A673 (cell line): ENCODE data around the gene VPS13D. TPM values are rescaled to one million over a fixed set of nuclear protein-coding genes. Genes with fewer than 3 reads are reported as not detected.

Experiments
- BruUV-seq: library from RNA; stranded (reverse); fragments of 400-500 nt; replicated peaks from 2 replicates; lab custom pipeline; 2021; lab: Mats Ljungman, UMichigan
- CTCF ChIA-PET: fragments of 300-600 bp; sonication (Branson Sonifier 250); formaldehyde crosslinking; loops from one replicate; lab custom pipeline; 2022; ENCODE audit warnings: antibody characterized with exemption; lab: Charles Lee
- POLR2A ChIA-PET: fragments of 300-600 bp; sonication (Branson Sonifier 250); formaldehyde crosslinking; loops from one replicate; lab custom pipeline; 2022; ENCODE audit warnings: antibody characterized with exemption; ENCODE audit not compliant: low non-redundant PET; lab: Charles Lee
- DNase-seq: peaks from one replicate; pipeline ENCODE4 v3.0.0-alpha.2; 2015; ENCODE audit warnings: low spot score
- H3K27ac ChIP-seq: fragments of 200-600 bp; sonication (generic); 2 replicates; pipeline ENCODE4 v1.5.1; 2016; ENCODE audit warnings: mixed run types, low read depth, mild to moderate bottlenecking, mixed read lengths, antibody characterized with exemption, low read length; ENCODE audit not compliant: poor library complexity, severe bottlenecking
- H3K27me3 ChIP-seq: fragments of 200-600 bp; sonication (generic); replicated peaks from 2 replicates; pipeline ENCODE4 v1.6.1; 2017; ENCODE audit warnings: mixed run types, low read depth, mild to moderate bottlenecking, mixed read lengths, antibody characterized with exemption, low read length; ENCODE audit not compliant: insufficient read depth, poor library complexity
- H3K36me3 ChIP-seq: fragments of 200-600 bp; sonication (generic); 2 replicates; pipeline ENCODE4 v1.6.1; 2016; ENCODE audit warnings: mixed run types, mild to moderate bottlenecking, mixed read lengths, antibody characterized with exemption, low read length; ENCODE audit not compliant: insufficient read depth, poor library complexity, severe bottlenecking
- H3K4me1 ChIP-seq: fragments of 200-600 bp; sonication (generic); 2 replicates; pipeline ENCODE4 v1.6.1; 2017; ENCODE audit warnings: mixed run types, mild to moderate bottlenecking, mixed read lengths, antibody characterized with exemption, low read length; ENCODE audit not compliant: insufficient read depth, poor library complexity, severe bottlenecking
- H3K4me3 ChIP-seq: fragments of 200-600 bp; sonication (generic); 2 replicates; pipeline ENCODE4 v1.5.1; 2016; ENCODE audit warnings: low read depth, mixed run types, mild to moderate bottlenecking, mixed read lengths, low read length; ENCODE audit not compliant: poor library complexity, severe bottlenecking
- H3K9me3 ChIP-seq: fragments of 200-600 bp; sonication (generic); 2 replicates; pipeline ENCODE4 v1.6.1; 2016; ENCODE audit warnings: mixed run types, low read depth, mild to moderate bottlenecking, mixed read lengths, antibody characterized with exemption, low read length; ENCODE audit not compliant: poor library complexity, severe bottlenecking
- EZH2 ChIP-seq: fragments of 200-600 bp; sonication (generic); IDR thresholded peaks from 2 replicates; pipeline ENCODE4 v1.6.1; 2017; ENCODE audit warnings: borderline replicate concordance, low read depth, mild to moderate bottlenecking, mixed read lengths, antibody characterized with exemption, low read length; ENCODE audit not compliant: poor library complexity, severe bottlenecking
- intact Hi-C: fragments of 100-400 bp; cut with micrococcal nuclease; formaldehyde crosslinking; loops from one replicate; pipeline ENCODE4 v1.10.0; 2022; ENCODE audit not compliant: unreplicated experiment
- total RNA-seq: library from RNA; stranded (reverse); gene quantifications from 2 replicates; pipeline ENCODE4 v1.2.3, GENCODE V29; 2021
- TF ChIP-seq, protein P1 (sequence below): fragments of 300-800, 200-600 bp; sonication (generic); conservative IDR thresholded peaks from 2 replicates; pipeline ENCODE4 v1.5.1; 2017; ENCODE audit warnings: low read depth, mild to moderate bottlenecking, antibody characterized with exemption, low read length, moderate library complexity, mixed read lengths

Gene VPS13D
- total RNA-seq, 1 experiment from 2014 or later, result 32.5 TPM

GRCh38 chr1:12435639-12436344 lies 206.0 kb downstream of the VPS13D start:
- no TSS peak for BruUV-seq
- Histone ChIP-seq H3K4me3 (no peak overlapping the region), H3K27ac (peak overlapping the region; percentile 27), H3K4me1 (peaks cover 34% of the 10 kb centered on the region), H3K9me3 (no peaks in the 10 kb centered on the region), H3K27me3 (no peaks in the 10 kb centered on the region), H3K36me3 (no peaks in the 10 kb centered on the region)
- peak; percentile 85 for DNase-seq
- intact Hi-C loops, result no loop called here
- CTCF ChIA-PET, result no interaction called here
- TF ChIP-seq EZH2, result no peak
- TF ChIP-seq, protein P1, sequence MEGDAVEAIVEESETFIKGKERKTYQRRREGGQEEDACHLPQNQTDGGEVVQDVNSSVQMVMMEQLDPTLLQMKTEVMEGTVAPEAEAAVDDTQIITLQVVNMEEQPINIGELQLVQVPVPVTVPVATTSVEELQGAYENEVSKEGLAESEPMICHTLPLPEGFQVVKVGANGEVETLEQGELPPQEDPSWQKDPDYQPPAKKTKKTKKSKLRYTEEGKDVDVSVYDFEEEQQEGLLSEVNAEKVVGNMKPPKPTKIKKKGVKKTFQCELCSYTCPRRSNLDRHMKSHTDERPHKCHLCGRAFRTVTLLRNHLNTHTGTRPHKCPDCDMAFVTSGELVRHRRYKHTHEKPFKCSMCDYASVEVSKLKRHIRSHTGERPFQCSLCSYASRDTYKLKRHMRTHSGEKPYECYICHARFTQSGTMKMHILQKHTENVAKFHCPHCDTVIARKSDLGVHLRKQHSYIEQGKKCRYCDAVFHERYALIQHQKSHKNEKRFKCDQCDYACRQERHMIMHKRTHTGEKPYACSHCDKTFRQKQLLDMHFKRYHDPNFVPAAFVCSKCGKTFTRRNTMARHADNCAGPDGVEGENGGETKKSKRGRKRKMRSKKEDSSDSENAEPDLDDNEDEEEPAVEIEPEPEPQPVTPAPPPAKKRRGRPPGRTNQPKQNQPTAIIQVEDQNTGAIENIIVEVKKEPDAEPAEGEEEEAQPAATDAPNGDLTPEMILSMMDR, result no peak
- POLR2A ChIA-PET, result no interaction called here

DNA sequence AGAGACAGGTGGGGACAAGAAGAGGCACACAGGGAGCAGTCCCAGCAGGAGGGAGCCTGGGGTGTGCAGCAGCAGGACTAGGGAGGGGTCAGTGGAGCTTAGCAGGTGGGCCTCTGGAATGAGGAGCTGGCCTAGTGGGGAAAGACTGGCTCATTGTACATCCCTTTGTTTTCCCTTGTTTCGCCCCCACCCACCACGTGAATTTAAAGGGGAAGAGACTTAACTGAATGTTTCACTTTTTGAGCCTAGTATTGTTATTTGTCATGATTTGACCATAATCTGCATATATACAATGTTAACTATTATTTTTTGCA lies 206.5 kb downstream of the VPS13D start:
- intact Hi-C loops, result no loop called here
- H3K4me1 ChIP-seq, result peaks cover 34% of the 10 kb centered on the region
- no peak for DNase-seq
- H3K27me3 ChIP-seq, result no peaks in the 10 kb centered on the region
- H3K27ac ChIP-seq, result no peak overlapping the region
- no peak overlapping the region for H3K4me3 ChIP-seq
- no peak for TF ChIP-seq EZH2
- TF ChIP-seq, protein P1, result no peak
- H3K36me3 ChIP-seq, result no peaks in the 10 kb centered on the region
- H3K9me3 ChIP-seq, result no peaks in the 10 kb centered on the region
- ChIA-PET POLR2A (no interaction called here), CTCF (no interaction called here)
- no TSS peak for BruUV-seq

DNA sequence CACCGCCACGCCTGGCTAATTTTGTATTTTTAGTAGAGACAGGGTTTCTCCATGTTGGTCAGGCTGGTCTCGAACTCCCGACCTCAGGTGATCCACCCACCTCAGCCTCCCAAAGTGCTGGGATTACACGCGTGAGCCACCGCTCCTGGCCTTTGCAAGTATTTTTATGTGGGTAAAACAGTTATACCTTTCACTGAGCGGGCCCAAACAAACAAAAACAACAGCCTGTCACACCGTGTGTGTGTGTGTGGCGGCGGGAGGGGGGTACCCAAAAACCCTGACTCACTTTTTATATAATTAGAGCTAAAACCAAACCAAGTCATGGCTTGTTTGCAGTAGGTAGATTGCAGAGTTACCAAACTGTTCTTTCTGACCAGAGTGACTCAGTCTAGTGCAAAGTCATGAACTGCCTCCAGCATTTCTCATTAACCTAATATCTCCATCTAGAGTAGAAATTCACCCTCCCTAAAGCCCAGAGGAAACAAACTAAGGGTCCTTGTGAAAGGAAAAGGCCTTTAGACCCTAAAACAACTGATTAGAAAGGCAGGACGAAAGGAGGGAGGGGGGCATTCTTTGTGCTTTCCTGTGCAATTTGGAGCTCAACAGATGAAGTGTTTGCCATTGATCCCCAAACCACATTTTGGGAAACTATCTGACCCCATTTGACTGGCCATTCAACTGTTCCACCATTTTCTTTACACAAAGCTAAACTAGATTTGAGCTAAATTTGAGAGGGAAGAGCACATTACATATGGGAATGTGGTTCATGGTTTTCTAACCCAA lies 207.2 kb downstream of the VPS13D start:
- Histone ChIP-seq H3K9me3 (no peaks in the 10 kb centered on the region), H3K4me3 (no peak overlapping the region), H3K27ac (no peak overlapping the region), H3K4me1 (peaks cover 34% of the 10 kb centered on the region), H3K36me3 (no peaks in the 10 kb centered on the region), H3K27me3 (no peaks in the 10 kb centered on the region)
- no peak for DNase-seq
- no TSS peak for BruUV-seq
- ChIA-PET CTCF (no interaction called here), POLR2A (no interaction called here)
- intact Hi-C loops, result no loop called here
- TF ChIP-seq, protein P1, result no peak
- no peak for TF ChIP-seq EZH2
